Left ventricle myocardium inferior (tissue), 1 donor: ENCODE measurements around the gene ILKAP. TPM values are rescaled to one million over a fixed set of nuclear protein-coding genes. Genes with fewer than 3 reads are reported as not detected.

Experiments
- DNase-seq: peaks from one replicate; pipeline ENCODE4 v3.0.0-alpha.2; 2020
- H3K27ac ChIP-seq: fragments of 200-600 bp; replicated peaks from 2 replicates; pipeline ENCODE4 v1.8.0; 2021
- H3K27me3 ChIP-seq: fragments of 200-600 bp; 2 replicates; pipeline ENCODE4 v1.8.0; 2021; ENCODE audit warnings: low read depth
- H3K36me3 ChIP-seq: fragments of 200-600 bp; 2 replicates; pipeline ENCODE4 v1.8.0; 2021
- H3K4me1 ChIP-seq: fragments of 200-600 bp; 2 replicates; pipeline ENCODE4 v1.8.0; 2021
- H3K4me3 ChIP-seq: fragments of 200-600 bp; 2 replicates; pipeline ENCODE4 v1.8.0; 2021; ENCODE audit warnings: mild to moderate bottlenecking, moderate library complexity
- H3K9me3 ChIP-seq: fragments of 200-600 bp; replicated peaks from 2 replicates; pipeline ENCODE4 v1.8.0; 2021
- intact Hi-C: fragments of 100-400 bp; cut with micrococcal nuclease; formaldehyde crosslinking; loops from one replicate; pipeline ENCODE4 v1.11.0; 2022
- total RNA-seq: library from RNA; stranded (reverse); fragmentation: NEBNext Ultra II Directional; extraction: Animal tissue kit (Norgen Biotek cat#: 25700); gene quantifications from one replicate; pipeline ENCODE4 v1.2.1, GENCODE V29; 2021
- TF ChIP-seq, protein P1 (sequence below): fragments of 200-600 bp; IDR thresholded peaks from 2 replicates; pipeline ENCODE4 v1.8.0; 2021; ENCODE audit warnings: antibody characterized with exemption, mild to moderate bottlenecking, borderline replicate concordance
- donor health status: DM: no; HTN: yes; CAD: no; lungs with severe emphysema.

The ILKAP gene
- total RNA-seq, 1 donor from 2014 or later: 26.5 TPM

DNA sequence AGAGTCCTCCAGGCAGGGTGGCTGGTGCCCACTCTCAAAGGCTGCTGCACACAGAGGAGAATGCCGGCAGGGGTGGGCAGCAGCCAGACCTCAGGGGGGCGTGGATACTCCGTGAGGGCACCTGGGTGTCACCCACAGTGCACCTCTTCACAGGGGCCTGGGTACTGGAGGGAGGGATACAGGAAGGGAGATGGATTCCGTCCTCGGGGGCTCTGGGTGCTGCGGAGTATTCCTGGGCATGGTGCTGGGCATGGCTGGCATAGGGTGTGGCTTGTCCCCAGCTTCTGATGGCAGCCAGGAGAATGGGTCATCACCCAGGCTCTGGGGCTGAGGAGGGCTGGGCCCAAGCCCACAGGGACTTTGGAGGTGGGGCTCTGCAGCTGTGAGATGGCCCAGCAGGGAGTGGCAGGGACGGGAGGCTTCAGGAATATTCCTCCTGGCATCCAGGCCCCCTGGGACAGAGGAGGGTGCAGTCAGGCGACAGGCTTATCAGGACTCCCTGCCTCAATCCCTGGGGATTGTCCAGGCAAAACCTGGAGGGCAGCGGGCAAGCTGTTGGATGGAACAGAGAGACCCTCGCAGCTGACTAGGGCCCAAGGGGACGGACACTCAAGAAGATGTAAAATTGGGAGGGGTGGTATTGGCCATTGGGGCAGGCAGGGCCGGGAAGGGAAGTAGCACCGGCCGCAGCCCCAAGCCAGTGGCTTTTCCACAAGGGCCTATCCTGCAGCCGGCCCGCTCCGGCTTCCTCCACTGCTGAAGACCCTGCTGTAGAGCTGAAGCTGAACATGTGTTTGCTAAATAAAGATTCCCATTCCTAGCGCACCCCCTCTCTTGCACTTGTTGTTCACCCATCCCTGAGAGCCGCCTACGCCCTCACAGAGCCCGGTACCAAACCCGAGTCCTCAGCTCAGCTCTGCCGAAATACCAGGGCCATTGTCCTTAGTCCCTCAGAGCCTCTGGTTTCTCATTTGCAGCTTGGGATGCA, 70.7 kb downstream of the ILKAP start:
- H3K9me3 ChIP-seq: no peaks in the 10 kb centered on the region
- DNase-seq: peak; percentile 7
- H3K27me3 ChIP-seq: peaks cover 20% of the 10 kb centered on the region
- peaks cover 17% of the 10 kb centered on the region for H3K4me1 ChIP-seq
- TF ChIP-seq, protein P1, sequence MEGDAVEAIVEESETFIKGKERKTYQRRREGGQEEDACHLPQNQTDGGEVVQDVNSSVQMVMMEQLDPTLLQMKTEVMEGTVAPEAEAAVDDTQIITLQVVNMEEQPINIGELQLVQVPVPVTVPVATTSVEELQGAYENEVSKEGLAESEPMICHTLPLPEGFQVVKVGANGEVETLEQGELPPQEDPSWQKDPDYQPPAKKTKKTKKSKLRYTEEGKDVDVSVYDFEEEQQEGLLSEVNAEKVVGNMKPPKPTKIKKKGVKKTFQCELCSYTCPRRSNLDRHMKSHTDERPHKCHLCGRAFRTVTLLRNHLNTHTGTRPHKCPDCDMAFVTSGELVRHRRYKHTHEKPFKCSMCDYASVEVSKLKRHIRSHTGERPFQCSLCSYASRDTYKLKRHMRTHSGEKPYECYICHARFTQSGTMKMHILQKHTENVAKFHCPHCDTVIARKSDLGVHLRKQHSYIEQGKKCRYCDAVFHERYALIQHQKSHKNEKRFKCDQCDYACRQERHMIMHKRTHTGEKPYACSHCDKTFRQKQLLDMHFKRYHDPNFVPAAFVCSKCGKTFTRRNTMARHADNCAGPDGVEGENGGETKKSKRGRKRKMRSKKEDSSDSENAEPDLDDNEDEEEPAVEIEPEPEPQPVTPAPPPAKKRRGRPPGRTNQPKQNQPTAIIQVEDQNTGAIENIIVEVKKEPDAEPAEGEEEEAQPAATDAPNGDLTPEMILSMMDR: no peak
- no peak overlapping the region for H3K4me3 ChIP-seq
- no peaks in the 10 kb centered on the region for H3K36me3 ChIP-seq
- no peak overlapping the region for H3K27ac ChIP-seq
- intact Hi-C loops: no loop called here

DNA sequence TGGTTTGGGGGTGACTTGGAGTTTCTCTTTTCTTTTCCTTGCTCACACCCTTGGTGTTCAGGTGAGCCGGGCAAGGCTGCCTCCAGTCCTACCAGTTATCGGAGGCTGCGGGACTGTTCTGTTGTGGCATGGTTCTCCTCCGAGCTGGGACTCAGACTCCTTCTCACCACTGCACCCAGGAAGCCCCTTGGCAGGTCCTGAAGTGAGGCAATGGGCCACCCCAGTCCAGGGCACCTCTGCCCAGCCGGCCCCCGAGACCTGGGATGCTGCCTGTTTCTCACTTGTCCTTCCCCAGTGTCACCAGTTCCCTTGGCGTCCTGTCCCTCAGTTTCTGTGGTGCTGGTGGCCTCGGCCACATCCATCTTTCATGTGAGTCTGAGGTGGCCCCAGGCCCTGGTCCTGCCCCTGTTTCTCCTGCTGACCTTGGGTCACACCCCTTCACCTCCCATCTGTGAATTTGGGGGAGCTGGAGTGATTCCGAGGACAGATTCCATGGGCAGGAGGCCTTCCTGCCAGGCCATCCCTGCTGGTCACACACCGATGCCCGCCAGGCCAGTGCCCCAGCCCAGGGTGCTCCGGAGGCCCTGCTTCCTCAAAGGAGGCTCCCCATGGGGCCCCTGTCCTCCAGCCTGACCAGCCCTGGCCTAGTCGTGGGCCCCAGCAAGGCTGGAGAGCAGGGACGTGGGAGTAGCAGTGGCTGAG, 71.6 kb downstream of the ILKAP start:
- Histone ChIP-seq H3K36me3 (no peaks in the 10 kb centered on the region), H3K4me3 (no peak overlapping the region), H3K27me3 (peaks cover 22% of the 10 kb centered on the region), H3K27ac (no peak overlapping the region), H3K4me1 (peaks cover 9% of the 10 kb centered on the region), H3K9me3 (no peaks in the 10 kb centered on the region)
- TF ChIP-seq, protein P1: no peak
- intact Hi-C loops: no loop called here
- peak; percentile 11 for DNase-seq

DNA sequence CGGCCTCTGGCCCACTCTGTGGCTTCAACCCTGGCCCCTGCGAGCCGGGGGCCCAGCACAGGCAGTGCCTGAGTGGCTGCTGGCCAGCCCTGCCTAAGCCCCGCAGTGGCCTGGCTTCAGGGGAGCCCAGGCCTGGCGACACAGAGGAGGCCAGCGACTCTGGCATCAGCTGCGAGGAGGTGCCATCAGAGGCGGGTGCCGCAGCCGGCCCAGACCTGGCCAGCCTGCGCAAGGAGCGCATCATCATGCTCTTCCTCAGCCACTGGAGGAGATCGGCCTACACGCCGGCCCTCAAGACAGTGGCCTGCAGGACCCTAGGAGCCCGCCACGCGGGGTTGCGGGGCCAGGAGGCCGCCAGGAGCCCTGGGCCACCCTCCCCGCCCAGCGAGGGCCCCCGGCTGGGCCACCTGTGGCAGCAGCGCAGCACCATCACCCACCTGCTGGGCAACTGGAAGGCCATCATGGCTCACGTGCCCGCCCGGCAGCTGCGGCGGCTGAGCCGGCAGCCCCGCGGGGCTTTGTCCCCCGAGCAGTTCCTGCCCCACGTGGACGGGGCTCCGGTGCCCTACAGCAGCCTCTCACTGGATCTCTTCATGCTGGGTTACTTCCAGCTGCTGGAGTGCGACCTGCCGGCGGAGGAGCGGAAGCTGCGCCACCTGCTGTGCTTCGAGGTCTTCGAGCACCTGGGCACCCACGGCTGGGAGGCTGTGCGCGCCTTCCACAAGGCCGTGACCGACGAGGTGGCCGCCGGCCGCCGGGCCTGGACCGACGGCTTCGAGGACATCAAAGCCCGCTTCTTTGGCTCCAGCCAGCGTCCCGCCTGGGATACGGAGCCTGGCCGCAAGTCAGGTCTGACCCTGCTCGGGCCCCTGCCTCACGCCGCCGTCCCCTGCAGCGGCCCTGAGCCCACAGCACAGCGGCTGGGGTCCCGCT, 72.5 kb downstream of the ILKAP start:
- Histone ChIP-seq H3K4me3 (no peak overlapping the region), H3K27ac (no peak overlapping the region), H3K27me3 (peaks cover 22% of the 10 kb centered on the region), H3K36me3 (no peaks in the 10 kb centered on the region), H3K4me1 (no peaks in the 10 kb centered on the region), H3K9me3 (no peaks in the 10 kb centered on the region)
- TF ChIP-seq, protein P1: no peak
- no peak for DNase-seq
- intact Hi-C loops: no loop called here

DNA sequence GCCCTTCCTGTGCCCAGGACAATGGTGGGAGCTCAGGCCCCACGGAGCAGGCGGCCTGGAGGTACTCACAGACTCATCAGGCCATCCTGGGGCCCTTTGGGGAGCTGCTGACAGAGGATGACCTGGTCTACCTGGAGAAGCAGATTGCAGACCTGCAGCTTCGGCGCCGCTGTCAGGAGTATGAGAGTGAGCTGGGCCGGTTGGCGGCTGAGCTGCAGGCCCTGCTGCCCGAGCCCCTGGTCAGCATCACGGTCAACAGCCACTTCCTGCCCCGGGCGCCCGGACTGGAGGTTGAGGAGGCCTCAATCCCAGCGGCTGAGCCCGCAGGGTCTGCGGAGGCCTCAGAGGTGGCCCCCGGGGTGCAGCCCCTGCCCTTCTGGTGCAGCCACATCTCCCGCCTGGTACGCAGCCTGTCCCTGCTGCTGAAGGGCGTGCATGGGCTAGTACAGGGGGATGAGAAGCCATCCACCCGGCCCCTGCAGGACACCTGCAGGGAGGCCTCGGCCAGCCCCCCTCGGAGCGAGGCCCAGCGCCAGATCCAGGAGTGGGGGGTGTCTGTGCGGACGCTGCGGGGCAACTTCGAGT, 73.3 kb downstream of the ILKAP start:
- intact Hi-C loops: no loop called here

More for the DNA sequence above, 73.3 kb downstream of the ILKAP start:
- H3K9me3 ChIP-seq: no peaks in the 10 kb centered on the region
- H3K36me3 ChIP-seq: no peaks in the 10 kb centered on the region
- DNase-seq: no peak
- H3K27ac ChIP-seq: no peak overlapping the region
- H3K4me1 ChIP-seq: no peaks in the 10 kb centered on the region
- H3K4me3 ChIP-seq: no peak overlapping the region
- TF ChIP-seq, protein P1: no peak
- peaks cover 22% of the 10 kb centered on the region for H3K27me3 ChIP-seq
